RWPE2 (cell line): ENCODE data around the gene GPSM1.

Experiments used
- ATAC-seq: fragments of 200-7000 bp; cut with Tn5 transposase; 3 replicates; pipeline ENCODE4 v1.9.1; 2021; ENCODE audit warnings: low read depth
- DNase-seq: peaks from one replicate; pipeline ENCODE4 v3.0.0-alpha.2; 2020; ENCODE audit warnings: low spot score
- H3K27ac ChIP-seq: fragments of 450-650 bp; 2 replicates; pipeline ENCODE4 v1.5.1; 2017; ENCODE audit warnings: mild to moderate bottlenecking; ENCODE audit not compliant: poor library complexity, severe bottlenecking
- H3K27me3 ChIP-seq: fragments of 250-450 bp; sonication (Bioruptor Pico); 2 replicates; pipeline ENCODE4 v1.5.1; 2021; ENCODE audit warnings: mild to moderate bottlenecking, moderate library complexity; ENCODE audit not compliant: insufficient read depth, poor library complexity, severe bottlenecking
- H3K36me3 ChIP-seq: fragments of 250-450 bp; sonication (Bioruptor Pico); 2 replicates; pipeline ENCODE4 v1.5.1; 2020; ENCODE audit warnings: low read depth, mild to moderate bottlenecking, moderate library complexity
- H3K4me1 ChIP-seq: fragments of 250-450 bp; sonication (Bioruptor Pico); 2 replicates; pipeline ENCODE4 v1.5.1; 2021; ENCODE audit warnings: mild to moderate bottlenecking, moderate library complexity; ENCODE audit not compliant: insufficient read depth, poor library complexity, severe bottlenecking
- H3K4me3 ChIP-seq: fragments of 250-450 bp; sonication (Bioruptor Pico); 2 replicates; pipeline ENCODE4 v1.5.1; 2021; ENCODE audit warnings: mild to moderate bottlenecking, moderate library complexity; ENCODE audit not compliant: severe bottlenecking
- H3K9me3 ChIP-seq: fragments of 250-450 bp; sonication (Bioruptor Pico); 2 replicates; pipeline ENCODE4 v1.5.1; 2021; ENCODE audit warnings: mild to moderate bottlenecking, moderate library complexity; ENCODE audit not compliant: severe bottlenecking
- TF ChIP-seq, protein P1 (sequence below): fragments of 450-650 bp; IDR thresholded peaks from one replicate; pipeline ENCODE4 v1.5.1; 2017; ENCODE audit warnings: mild to moderate bottlenecking, moderate library complexity; ENCODE audit not compliant: poor library complexity, severe bottlenecking

The GPSM1 gene

DNA sequence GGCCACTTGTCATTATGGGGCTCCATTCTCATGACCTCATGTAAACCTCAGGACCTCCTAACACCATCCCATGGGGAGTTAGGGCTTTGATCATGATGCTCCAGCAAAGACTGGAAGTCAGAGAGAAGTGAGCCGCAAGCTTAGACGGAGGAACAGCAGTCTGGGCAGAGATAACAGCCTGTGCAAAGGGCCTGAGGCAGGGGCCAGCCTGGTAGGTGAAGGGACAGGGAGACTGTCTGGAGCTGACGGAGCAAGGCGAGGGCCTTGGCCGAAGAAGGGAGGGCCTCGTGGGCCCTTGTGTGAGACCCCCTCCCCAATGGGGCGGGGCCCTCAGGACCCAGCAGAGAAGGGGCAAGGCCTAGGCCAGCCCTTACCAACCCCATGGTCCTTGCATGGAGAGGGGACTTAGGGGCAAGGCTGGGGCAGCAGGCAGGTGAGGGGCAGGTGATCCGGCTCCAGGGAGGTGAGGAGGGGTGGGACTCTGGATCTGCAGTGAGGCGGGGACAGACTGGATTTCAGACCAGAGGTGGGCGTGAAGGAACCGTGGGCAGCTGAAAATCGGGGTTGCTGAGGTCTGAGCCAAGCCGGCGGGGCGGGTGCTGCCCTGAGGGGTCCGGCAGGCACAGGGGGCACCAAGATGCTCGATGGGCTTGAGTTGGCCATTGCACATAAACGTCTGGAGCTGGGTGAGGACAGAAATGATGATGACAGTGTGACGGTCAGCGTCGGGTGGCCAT, 17.4 kb downstream of the GPSM1 start:
- Histone ChIP-seq H3K4me3 (no peak overlapping the region), H3K27me3 (no peaks in the 10 kb centered on the region), H3K27ac (no peak overlapping the region)

DNA sequence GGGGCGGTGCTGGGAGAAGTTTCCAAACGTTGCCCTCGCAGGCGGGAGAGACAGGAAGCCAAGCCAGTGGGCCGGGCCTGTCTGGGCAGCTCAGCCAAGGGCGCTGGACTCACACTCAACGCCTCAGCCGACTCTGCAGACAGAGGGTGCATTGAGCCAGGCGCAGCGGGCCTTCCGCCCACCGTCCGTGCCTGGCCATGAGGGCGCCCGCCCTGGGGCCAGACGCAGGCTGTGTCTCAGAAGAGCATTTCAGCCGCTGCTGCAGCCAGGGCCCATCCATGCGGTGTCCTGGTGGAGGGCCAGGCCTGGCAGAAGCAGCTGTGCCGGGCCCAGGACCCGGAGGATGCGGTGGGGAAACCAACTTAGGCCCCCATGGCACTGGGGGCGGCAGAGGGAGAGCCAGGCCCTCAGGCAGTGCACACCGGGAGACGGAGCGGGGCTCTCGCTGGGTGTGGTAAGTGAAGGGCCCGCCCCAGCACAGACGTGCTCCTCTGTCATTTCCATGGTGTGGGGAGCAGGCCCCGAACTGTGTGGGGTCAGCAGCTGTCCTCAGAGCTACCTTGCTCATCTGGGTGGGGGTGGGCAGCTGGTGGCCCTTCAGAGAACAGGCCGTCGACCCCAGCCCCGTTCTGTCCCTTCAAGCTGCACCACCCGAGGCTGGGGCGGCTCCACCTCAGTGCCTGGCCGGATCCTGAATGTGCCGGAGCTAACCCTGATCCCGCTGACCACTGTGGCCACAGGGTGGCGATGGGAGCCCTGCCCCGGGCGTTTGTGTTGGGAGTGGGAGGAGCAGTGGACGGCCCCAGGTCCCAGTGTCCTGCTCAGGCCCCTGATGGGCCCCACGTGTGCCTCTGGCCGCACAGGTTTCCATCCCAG, 18.2 kb downstream of the GPSM1 start:
- Histone ChIP-seq H3K9me3 (no peaks in the 10 kb centered on the region), H3K27me3 (no peaks in the 10 kb centered on the region), H3K4me3 (peak overlapping the region; percentile 7), H3K4me1 (peaks cover 3% of the 10 kb centered on the region), H3K36me3 (no peaks in the 10 kb centered on the region), H3K27ac (no peak overlapping the region)
- ATAC-seq (peak; percentile 38), DNase-seq (no peak)
- TF ChIP-seq, protein P1, sequence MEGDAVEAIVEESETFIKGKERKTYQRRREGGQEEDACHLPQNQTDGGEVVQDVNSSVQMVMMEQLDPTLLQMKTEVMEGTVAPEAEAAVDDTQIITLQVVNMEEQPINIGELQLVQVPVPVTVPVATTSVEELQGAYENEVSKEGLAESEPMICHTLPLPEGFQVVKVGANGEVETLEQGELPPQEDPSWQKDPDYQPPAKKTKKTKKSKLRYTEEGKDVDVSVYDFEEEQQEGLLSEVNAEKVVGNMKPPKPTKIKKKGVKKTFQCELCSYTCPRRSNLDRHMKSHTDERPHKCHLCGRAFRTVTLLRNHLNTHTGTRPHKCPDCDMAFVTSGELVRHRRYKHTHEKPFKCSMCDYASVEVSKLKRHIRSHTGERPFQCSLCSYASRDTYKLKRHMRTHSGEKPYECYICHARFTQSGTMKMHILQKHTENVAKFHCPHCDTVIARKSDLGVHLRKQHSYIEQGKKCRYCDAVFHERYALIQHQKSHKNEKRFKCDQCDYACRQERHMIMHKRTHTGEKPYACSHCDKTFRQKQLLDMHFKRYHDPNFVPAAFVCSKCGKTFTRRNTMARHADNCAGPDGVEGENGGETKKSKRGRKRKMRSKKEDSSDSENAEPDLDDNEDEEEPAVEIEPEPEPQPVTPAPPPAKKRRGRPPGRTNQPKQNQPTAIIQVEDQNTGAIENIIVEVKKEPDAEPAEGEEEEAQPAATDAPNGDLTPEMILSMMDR: no peak

More for the DNA sequence above, 17.4 kb downstream of the GPSM1 start:
- TF ChIP-seq, protein P1: no peak
- ATAC-seq: no peak
- no peak for DNase-seq
- Histone ChIP-seq H3K36me3 (no peaks in the 10 kb centered on the region), H3K4me1 (peaks cover 3% of the 10 kb centered on the region), H3K9me3 (no peaks in the 10 kb centered on the region)

DNA sequence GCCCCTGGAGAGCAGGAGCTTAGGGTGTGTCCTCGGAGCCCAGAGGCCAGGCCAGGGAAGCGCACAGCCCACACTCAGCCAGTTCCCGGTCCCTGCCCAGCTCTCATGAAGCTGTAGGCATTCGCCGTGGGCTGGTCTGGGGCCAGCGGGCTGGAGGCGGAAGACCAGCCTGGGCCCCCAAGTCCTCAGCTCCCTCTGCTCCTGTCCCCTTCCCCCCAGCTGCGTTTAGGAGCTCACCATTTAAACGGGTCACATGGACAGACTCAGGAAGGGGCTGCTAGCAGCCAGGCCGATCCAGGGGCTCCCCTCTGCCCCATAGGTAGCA, 18.8 kb downstream of the GPSM1 start:
- Histone ChIP-seq H3K9me3 (no peaks in the 10 kb centered on the region), H3K36me3 (no peaks in the 10 kb centered on the region), H3K27me3 (no peaks in the 10 kb centered on the region), H3K4me3 (peak overlapping the region; percentile 7), H3K4me1 (peaks cover 3% of the 10 kb centered on the region), H3K27ac (no peak overlapping the region)
- ATAC-seq: peak; percentile 6; the same call in 1 of the 3 replicates
- TF ChIP-seq, protein P1: no peak
- no peak for DNase-seq

DNA sequence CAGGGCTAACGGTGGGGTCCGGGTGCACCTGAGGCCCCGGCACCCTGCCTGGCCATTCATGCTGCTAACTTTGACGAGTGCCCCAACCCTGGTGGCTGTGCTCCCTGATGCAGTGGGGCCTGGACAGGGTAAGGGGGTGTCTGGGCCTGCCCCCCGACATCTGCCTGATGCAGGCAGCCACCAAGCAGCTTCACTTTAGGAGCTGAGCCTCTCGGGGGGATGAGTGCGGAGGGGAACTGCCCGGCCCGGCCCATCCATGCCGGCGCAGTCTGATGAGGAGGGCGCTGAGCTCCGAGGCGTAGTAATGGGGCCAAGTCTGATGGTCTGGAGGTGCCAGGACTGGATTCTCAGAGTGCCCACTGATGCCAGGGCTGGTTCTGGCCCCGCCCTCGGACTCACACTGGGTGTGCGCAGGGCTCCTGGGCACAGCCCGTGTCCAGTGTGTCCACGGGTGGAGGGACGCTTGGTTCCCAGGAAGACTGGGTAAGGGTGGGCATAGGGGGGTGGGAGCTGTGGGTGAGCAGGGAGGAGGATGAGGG, 19.7 kb downstream of the GPSM1 start:
- TF ChIP-seq, protein P1: no peak
- Histone ChIP-seq H3K27me3 (no peaks in the 10 kb centered on the region), H3K4me3 (no peak overlapping the region), H3K27ac (no peak overlapping the region), H3K9me3 (no peaks in the 10 kb centered on the region), H3K4me1 (peaks cover 3% of the 10 kb centered on the region), H3K36me3 (no peaks in the 10 kb centered on the region)
- DNase-seq (no peak), ATAC-seq (no peak)
